ENCODE measurements around the gene SGPP1.
"Not testable (repeated sequence)": the region's sequence is repeated elsewhere in the genome, so short reads cannot be mapped to it uniquely, and the experiment has no call there.

The SGPP1 gene

GRCh38 chr14:63726499-63726898 is 1.4 kb downstream of the SGPP1 start:
- in situ Hi-C loops (cut with MboI; ENCODE audit: low sequenced_read_pairs), result no loop called here

GRCh38 chr14:63725786-63726460 is 1.9 kb downstream of the SGPP1 start:
- in situ Hi-C loops (cut with MboI; ENCODE audit: low sequenced_read_pairs), result no loop called here

DNA sequence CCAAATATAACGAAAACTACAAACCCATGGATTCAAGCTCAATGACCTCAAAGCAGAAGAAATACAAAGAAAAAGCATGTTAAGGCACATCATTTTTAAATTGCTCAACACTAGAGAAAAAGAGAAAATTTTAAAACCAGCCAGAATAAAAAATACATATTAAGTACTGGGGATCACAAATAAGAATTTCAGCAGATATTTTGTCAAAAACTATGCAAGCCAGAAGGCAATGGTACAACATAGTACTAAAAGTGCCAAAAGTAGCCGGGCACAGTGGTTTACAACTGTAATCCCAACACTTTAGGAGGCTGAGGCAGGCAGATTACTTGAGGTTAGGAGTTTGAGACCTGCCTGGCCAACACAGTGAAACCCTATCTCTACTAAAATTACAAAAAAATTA is 10.2 kb downstream of the SGPP1 start:
- in situ Hi-C loops (cut with MboI; ENCODE audit: low sequenced_read_pairs), result no loop called here

DNA sequence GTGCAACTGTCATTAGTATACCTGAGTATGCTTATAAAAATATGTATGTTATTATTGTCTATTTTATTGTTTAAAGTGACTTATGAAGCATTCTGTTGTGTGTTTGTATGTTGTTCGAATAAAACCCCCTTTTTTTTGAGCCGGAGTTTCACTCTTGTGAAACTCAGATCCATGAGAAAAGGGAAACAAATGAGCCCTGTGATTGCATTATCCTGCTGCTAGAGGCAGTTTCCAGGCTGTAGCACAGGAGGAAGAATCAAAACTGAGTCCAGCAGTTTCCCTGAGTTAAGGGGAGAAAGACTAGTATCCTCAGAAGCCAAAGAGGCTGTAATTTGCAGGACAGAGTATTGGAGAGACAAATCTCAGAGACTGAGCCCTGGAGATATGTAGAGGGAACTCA is 12.5 kb downstream of the SGPP1 start:
- in situ Hi-C loops (cut with MboI; ENCODE audit: low sequenced_read_pairs), result no loop called here

DNA sequence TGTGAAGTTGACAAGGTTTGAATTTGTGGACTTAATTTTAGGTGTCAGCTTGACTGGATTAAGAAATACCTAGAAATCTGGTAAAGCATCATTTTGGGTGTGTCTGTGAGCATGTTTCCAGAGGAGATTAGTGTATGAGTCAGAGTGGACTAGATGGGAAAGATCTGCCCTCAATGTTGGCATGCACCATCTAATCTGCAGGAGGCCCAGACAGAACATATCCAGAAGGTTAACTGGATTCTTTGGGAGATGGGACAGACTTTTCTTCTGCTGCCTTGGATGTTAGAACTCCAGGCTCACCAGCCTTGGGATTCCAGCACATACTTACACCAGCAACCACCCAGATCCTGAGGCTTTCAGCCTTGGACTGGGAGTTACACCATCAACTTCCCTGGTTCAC is 14.1 kb downstream of the SGPP1 start:
- in situ Hi-C loops (cut with MboI; ENCODE audit: low sequenced_read_pairs), result no loop called here

DNA sequence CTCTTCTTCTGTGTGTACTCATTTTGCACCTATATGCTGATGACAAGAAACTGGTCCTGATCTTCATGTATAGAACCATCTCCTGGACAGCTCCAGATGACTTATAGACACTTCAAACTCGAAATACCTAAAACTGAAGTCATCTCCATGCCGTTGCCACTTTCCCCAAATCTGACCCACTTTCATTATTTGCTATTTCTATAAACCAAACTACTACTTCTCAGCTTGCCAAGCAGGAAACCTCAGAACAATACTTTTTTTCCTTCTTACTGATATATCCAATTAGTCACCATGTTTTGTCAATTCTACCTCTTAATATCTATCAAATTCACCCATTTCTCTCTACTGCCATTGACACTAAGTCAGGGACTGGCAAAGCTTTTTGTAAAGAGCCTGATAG is 14.8 kb downstream of the SGPP1 start:
- in situ Hi-C loops (cut with MboI; ENCODE audit: low sequenced_read_pairs), result no loop called here

GRCh38 chr14:63712123-63712522 is 15.7 kb downstream of the SGPP1 start:
- in situ Hi-C loops (cut with MboI; ENCODE audit: low sequenced_read_pairs), result no loop called here

DNA sequence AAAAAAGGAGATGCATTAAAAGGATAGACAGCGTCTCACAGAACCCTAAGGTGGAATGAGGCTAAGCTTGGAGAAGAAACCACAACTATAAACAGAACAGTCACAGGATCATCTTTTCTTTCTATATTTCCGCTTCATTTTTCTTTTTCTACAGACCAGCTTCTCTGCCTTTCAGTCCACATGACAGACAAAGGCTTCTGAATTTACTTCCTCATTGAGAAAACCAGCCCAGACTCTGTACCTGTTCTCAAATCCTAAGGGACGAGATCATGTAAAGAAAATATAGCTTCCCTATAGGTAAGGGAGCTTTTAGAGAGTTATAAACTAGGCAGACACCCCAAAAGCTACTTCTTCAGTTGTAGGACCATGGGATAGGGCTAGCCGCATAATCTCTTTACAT is 17.4 kb downstream of the SGPP1 start:
- in situ Hi-C loops (cut with MboI; ENCODE audit: low sequenced_read_pairs), result no loop called here

DNA sequence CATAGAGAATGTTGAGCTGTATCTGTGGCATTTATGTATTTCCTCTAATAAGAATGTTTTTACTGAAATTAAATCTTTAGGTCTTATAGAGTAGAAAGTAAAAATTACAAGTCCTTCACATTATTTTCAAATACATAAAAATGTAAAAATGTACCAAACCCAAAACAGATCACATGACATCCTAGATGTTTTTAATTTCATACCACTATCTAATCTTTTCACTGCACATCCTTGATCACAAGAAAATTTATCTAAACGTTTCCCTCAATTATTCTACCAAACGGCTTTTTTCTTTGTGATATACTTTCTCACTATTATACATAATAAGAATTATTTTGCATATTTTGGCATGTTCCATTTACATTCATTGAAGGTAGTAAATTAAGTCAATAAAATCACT is 18.3 kb downstream of the SGPP1 start:
- in situ Hi-C loops (cut with MboI; ENCODE audit: low sequenced_read_pairs), result no loop called here

DNA sequence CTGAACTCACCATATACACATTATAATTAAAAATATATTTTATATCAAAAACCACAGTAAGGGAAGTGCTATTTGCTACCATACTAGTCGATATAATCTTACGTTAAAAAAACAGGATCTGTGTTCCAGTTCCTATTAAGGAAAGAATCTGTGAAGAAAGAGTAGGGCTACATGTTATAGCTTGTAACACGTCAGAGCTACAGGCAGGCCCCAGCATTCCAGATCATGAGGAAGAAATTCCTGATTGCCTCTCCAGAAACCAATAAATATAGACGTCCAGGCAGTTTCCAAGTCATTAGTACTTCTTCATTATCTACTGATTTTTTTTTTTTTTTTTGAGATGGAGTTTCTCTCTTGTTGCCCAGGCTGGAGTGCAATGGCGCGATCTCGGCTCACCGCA is 20.6 kb downstream of the SGPP1 start:
- in situ Hi-C loops (cut with MboI; ENCODE audit: low sequenced_read_pairs), result no loop called here

DNA sequence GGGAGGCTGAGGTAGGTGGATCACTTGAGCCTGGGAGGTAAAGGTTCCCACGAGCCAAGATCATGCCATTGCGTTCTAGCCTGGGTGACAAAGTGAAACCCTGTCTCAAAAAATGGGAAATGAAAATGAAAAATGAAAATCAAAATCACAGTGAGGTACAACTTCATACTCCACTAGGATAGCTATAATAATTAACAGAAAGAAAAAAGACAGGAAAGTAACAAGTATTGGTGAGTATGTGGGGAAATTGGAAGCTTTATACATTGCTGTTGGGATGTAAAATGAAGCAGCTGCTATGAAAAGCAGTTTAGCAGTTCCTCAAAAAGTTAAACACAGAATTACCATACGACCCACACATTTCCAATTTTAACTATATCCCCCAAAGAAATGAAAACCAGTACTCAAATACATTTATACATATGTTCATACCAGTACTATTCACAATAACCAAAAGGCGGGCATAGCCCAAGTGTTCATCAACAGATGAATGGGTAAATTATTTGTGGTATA is 22.2 kb downstream of the SGPP1 start:
- in situ Hi-C loops (cut with MboI; ENCODE audit: low sequenced_read_pairs), result no loop called here

DNA sequence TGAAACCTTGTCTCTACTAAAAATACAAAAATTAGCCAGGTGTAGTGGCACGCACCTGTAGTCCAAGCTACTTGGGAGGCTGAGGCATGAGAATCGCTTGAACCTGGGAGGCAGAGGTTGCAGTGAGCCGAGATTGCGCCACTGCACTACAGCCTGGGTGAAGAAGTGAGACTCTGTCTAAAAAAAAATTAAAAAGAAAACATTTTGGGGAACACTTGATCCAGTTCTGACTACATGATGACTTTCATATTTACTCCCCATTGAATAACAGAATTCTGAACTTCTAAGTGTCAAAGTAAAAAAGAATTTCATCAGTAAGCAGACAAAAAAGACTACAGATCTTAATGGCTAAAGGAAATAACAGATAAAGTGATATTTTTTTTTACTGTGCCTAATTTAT is 25.3 kb downstream of the SGPP1 start:
- in situ Hi-C loops (cut with MboI; ENCODE audit: low sequenced_read_pairs), result not testable (repeated sequence)

DNA sequence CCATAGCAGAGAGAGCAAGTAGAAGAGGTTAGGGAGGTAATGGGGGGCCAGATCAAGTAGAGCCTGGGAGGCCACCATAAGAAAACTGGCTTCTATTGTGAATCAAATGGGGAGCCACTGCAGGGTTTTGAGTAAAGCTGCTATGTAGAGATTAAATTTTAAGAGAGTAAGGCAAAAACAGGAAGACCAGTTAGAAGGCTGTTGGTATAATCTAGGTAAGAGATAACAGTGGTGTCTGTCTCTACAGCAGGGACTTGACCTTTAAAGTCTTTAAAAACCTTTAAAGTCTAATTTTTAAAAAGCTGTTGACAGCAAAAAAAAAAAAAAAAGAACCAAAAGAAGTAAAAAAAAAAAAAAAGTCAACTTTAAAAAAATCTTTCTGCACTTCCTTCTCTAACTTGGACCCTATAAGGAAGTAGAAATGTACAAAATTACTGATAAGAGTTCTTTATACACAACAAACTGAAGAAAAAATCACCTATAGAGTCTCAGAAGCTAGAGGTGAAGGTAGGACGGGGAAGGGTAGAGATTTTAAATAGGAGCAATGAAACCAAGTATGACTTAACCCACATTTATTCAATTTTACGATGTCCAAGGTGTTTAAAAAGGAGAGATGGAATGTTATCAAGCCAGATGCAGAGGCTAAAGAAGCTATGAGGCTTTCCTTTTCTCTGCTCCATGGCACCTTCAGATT is 26.1 kb downstream of the SGPP1 start:
- in situ Hi-C loops (cut with MboI; ENCODE audit: low sequenced_read_pairs), result no loop called here

DNA sequence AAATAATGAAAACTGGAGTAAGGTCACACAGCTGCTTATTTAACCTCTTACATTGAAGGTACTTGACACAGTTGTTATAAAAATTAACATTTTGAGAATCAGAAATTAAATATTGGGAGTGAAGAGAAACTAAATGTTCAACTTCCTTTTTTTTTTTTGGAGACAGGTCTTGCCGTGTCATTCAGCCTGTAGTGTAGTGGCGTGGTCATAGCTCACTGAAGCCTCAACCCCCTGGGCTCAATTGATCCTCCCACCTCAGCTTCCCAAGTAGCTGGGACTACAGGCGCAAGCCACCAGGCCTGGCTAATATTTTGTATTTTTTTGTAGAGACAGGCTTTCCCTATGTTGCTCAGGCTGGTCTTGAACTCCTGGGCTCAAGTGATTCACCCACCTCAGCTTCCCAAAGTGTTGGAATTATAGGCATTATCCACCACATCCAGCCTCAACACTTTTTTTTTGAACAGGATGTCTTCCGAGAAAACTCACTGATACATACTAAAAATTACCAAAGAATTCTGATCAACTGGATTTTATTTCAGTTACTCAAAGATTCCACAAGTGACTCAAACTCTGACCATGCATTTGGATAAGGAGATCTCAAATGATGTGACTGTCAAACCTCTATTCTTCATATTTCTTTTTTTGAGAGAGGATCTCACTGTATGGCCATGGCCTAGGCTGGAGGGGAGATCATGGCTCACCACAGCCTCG is 35.4 kb downstream of the SGPP1 start:
- in situ Hi-C loops (cut with MboI; ENCODE audit: low sequenced_read_pairs), result no loop called here

- in situ Hi-C loops (cut with MboI; ENCODE audit: low sequenced_read_pairs), result no loop called here
Measured at GRCh38 chr14:63689132-63689531, 38.7 kb downstream of the SGPP1 start.

DNA sequence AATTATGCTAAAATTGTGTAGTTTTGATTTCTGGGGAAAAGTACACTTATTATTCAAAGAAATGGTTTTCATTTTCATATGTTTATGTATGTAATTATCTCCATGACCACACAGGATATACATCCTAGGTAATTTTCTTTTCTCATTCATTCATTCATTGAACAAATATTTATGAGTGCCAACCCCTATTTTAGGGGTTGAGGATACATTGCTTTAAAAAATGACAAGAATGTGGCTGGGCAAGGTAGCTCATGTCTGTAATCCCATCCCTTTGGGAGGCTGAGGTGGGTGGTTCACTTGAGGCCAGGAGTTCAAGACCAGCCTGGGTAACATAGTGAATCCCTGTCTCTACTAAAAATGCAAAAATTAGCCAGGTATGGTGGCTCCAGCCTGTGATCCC is 40.9 kb downstream of the SGPP1 start:
- in situ Hi-C loops (cut with MboI; ENCODE audit: low sequenced_read_pairs), result no loop called here

GRCh38 chr14:63685401-63685800 is 42.5 kb downstream of the SGPP1 start:
- in situ Hi-C loops (cut with MboI; ENCODE audit: low sequenced_read_pairs), result no loop called here

GRCh38 chr14:63682727-63683593 is 44.9 kb downstream of the SGPP1 start:
- in situ Hi-C loops (cut with MboI; ENCODE audit: low sequenced_read_pairs), result no loop called here

DNA sequence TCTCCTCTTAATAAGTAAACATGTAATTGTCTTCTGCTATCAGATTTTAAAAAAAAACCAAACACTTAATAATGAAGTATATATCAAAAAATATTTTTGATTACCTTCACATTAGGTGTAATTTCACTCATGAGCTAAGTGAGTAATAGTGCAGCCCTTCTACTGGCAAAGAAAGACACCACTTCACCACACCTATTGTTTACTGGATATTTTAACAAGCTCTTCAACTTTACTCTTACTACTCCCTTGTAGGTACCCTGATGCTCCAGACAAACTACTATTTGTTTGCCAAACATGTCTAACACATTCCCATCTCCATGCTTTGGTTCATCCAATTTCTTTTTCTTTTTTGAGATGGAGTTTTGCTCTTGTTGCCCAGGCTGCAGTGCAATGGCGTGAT is 49.3 kb downstream of the SGPP1 start:
- in situ Hi-C loops (cut with MboI; ENCODE audit: low sequenced_read_pairs), result no loop called here

- in situ Hi-C loops (cut with MboI; ENCODE audit: low sequenced_read_pairs), result no loop called here
Measured at GRCh38 chr14:63677891-63678379, 49.9 kb downstream of the SGPP1 start.

DNA sequence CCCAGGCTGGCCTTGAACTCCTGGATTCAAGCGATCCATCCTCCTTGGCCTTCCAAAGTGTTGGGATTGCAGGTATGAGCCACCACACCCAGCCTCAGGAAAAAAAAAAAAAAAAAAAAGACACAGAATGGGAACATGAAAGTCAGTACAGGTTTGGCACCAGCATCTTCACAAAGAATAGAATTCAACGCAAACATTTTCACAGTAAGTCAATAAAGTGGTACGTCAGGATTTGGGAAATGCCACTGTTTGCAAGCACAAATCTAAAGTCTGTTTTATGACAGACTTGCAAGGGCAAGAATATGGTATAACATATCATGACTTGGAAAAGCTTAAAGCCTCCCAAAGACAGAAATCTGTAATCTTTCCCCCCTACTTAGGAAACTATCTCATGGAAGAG is 51.2 kb downstream of the SGPP1 start:
- in situ Hi-C loops (cut with MboI; ENCODE audit: low sequenced_read_pairs), result no loop called here

Measured in HL-60/S4 treated with retinoic acid at 250 ng/mL for 4 days and 3 days (cell line).